CD14-positive monocyte (primary cell): ENCODE measurements around the gene REG1A. TPM values are rescaled to one million over a fixed set of nuclear protein-coding genes. Genes with fewer than 3 reads are reported as not detected.

Source experiments
- DNase-seq, 3 donors: peaks; one replicate each; pipeline ENCODE4 v3.0.0-alpha.2; 2011 to 2022
- H2AFZ ChIP-seq: 2 replicates; pipeline ENCODE4 v1.6.0; 2012; ENCODE audit warnings: mild to moderate bottlenecking, low read depth, low read length, inconsistent platforms; ENCODE audit not compliant: insufficient read depth, poor library complexity, severe bottlenecking
- H3K27ac ChIP-seq, 2 donors: 1 replicate in 1 of 2; 2 replicates in 1 of 2; pipeline ENCODE4 v1.5.1; 2012 to 2013; ENCODE audit warnings: low read length in 2 of 2, control low read depth in 1 of 2, inconsistent platforms in 1 of 2, low read depth in 1 of 2, mild to moderate bottlenecking in 1 of 2
- H3K27me3 ChIP-seq, 2 donors: one replicate each; pipeline versions ENCODE4 v1.6.0 to v1.6.1; 2011 to 2013; ENCODE audit warnings: low read length in 2 of 2; ENCODE audit not compliant: control insufficient read depth in 2 of 2, insufficient read depth in 2 of 2
- H3K36me3 ChIP-seq, 2 donors: replicated peaks in 1 of 2; 1 replicate in 1 of 2; 2 replicates in 1 of 2; pipeline versions ENCODE4 v1.5.1 to v1.6.1; 2012 to 2013; ENCODE audit warnings: low read length in 2 of 2, control low read depth in 1 of 2, inconsistent platforms in 1 of 2, mild to moderate bottlenecking in 1 of 2; ENCODE audit not compliant: insufficient read depth in 2 of 2, control insufficient read depth in 1 of 2
- H3K4me1 ChIP-seq, 2 donors: 1 replicate in 1 of 2; 2 replicates in 1 of 2; pipeline versions ENCODE4 v1.5.1 to v1.6.1; 2012 to 2013; ENCODE audit warnings: low read length in 2 of 2, control low read depth in 1 of 2, inconsistent platforms in 1 of 2, mild to moderate bottlenecking in 1 of 2, moderate library complexity in 1 of 2; ENCODE audit not compliant: insufficient read depth in 2 of 2, control insufficient read depth in 1 of 2
- H3K4me2 ChIP-seq: replicated peaks from 2 replicates; pipeline ENCODE3; 2012; ENCODE audit warnings: low read length, moderate library complexity, mild to moderate bottlenecking; ENCODE audit not compliant: poor library complexity, severe bottlenecking; ENCODE audit errors: extremely low read depth
- H3K4me3 ChIP-seq, 3 experiments: fragments of 200-600 bp in 1 of 3; sonication (generic) in 1 of 3; replicated peaks in 1 of 3; 1 replicate in 2 of 3; 2 replicates in 1 of 3; pipeline ENCODE4 v1.5.1; 2011 to 2013; ENCODE audit warnings: low read length in 3 of 3, mild to moderate bottlenecking in 3 of 3, control low read depth in 2 of 3, low read depth in 2 of 3, inconsistent platforms in 1 of 3, moderate library complexity in 1 of 3
- H3K79me2 ChIP-seq: 2 replicates; pipeline ENCODE4 v1.6.0; 2012; ENCODE audit warnings: mild to moderate bottlenecking, control low read depth, inconsistent platforms, low read length, moderate library complexity; ENCODE audit not compliant: insufficient read depth
- H3K9ac ChIP-seq: 2 replicates; pipeline ENCODE4 v1.6.0; 2017; ENCODE audit warnings: low read length, mild to moderate bottlenecking; ENCODE audit not compliant: insufficient read depth, poor library complexity, severe bottlenecking
- H3K9me3 ChIP-seq, 2 donors: replicated peaks in 1 of 2; 1 replicate in 1 of 2; 2 replicates in 1 of 2; pipeline versions ENCODE4 v1.5.1 to v1.6.1; 2012 to 2013; ENCODE audit warnings: low read length in 2 of 2, control low read depth in 1 of 2; ENCODE audit not compliant: control insufficient read depth in 1 of 2, insufficient read depth in 1 of 2
- H4K20me1 ChIP-seq: 2 replicates; pipeline ENCODE4 v1.6.0; 2012; ENCODE audit warnings: mild to moderate bottlenecking, low read length, control low read depth, moderate library complexity; ENCODE audit not compliant: insufficient read depth
- H3K27ac Mint-ChIP-seq, 7 donors: one replicate each; pipeline ENCODE4 v1.8.0; 2020; ENCODE audit warnings: mild to moderate bottlenecking in 7 of 7, mixed read lengths in 7 of 7, moderate library complexity in 6 of 7, inconsistent platforms in 2 of 7
- H3K27me3 Mint-ChIP-seq, 3 donors: one replicate each; pipeline ENCODE4 v1.8.0; 2021 to 2022; ENCODE audit warnings: low read depth in 3 of 3, mild to moderate bottlenecking in 3 of 3, mixed read lengths in 3 of 3, moderate library complexity in 3 of 3, inconsistent platforms in 1 of 3
- H3K36me3 Mint-ChIP-seq, 2 donors: one replicate each; pipeline ENCODE4 v1.8.0; 2020; ENCODE audit warnings: mixed read lengths in 2 of 2, inconsistent platforms in 1 of 2, mild to moderate bottlenecking in 1 of 2
- H3K4me1 Mint-ChIP-seq: one replicate; pipeline ENCODE4 v1.8.0; 2020; ENCODE audit warnings: mild to moderate bottlenecking, mixed read lengths
- H3K4me3 Mint-ChIP-seq, 2 donors: one replicate each; pipeline ENCODE4 v1.8.0; 2020; ENCODE audit warnings: mild to moderate bottlenecking in 2 of 2, mixed read lengths in 2 of 2, moderate library complexity in 1 of 2
- H3K9me3 Mint-ChIP-seq, 7 donors: one replicate each; pipeline ENCODE4 v1.8.0; 2020 to 2022; ENCODE audit warnings: mixed read lengths in 7 of 7, mild to moderate bottlenecking in 6 of 7, moderate library complexity in 6 of 7, inconsistent platforms in 2 of 7
- WGBS: methylation state at CpG from one replicate; pipeline ENCODE4 v1.1.5; 2013; ENCODE audit warnings: missing lambda C conversion rate; ENCODE audit not compliant: insufficient coverage; 5-methylcytosine and 5-hydroxymethylcytosine counted together
- intact Hi-C, 2 donors: fragments of 100-400 bp; cut with micrococcal nuclease; formaldehyde crosslinking; loops; one replicate each; pipeline versions ENCODE4 v1.15.0 to v1.15.1; 2023
- polyA plus RNA-seq, 3 donors: library from polyadenylated mRNA; depleted of rRNA in 1 of 3; unstranded in 2 of 3; stranded (reverse) in 1 of 3; fragments of 300-500 nt in 2 of 3; fragments of >200 nt in 1 of 3; fragmentation: Illumina TruSeq in 2 of 3; gene quantifications; 1 replicate in 2 of 3; 2 replicates in 1 of 3; pipeline ENCODE4 v1.2.3, GENCODE V29; 2012 to 2021
- TF ChIP-seq, protein P1 (sequence below): fragments of 200-600 bp; IDR thresholded peaks from one replicate; pipeline ENCODE4 v1.8.0; 2022; ENCODE audit warnings: antibody characterized with exemption, mild to moderate bottlenecking

The REG1A gene
- polyA plus RNA-seq, 3 donors = not detected

DNA sequence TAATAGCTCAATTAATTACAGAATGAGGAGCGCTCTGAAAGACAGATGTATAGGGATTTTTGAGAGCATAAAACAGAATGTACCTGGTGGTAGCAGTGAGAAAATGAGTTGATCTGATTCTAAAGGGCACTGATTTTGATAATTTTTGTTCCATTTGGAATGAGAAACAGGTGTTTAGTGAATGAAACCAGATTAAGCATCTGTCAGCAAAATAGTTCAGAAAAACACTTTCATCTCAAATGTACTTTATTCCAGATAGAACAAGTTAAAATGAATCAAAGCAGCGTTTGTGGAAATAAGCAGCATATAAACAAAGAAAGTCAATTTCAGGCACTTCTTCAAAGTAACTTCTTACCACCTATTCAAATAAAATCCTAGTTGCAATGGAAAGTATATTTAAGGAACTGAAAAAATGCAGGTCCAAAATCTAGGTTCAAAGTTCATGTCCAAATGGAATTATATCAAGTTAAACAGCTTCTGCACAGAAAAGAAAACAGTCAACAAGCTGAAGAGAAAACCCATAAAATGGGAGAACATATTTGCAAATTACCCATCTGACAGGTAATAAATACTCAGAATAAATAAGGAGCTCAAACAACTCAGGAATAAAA lies 51.2 kb downstream of the REG1A start:
- TF ChIP-seq, protein P1, sequence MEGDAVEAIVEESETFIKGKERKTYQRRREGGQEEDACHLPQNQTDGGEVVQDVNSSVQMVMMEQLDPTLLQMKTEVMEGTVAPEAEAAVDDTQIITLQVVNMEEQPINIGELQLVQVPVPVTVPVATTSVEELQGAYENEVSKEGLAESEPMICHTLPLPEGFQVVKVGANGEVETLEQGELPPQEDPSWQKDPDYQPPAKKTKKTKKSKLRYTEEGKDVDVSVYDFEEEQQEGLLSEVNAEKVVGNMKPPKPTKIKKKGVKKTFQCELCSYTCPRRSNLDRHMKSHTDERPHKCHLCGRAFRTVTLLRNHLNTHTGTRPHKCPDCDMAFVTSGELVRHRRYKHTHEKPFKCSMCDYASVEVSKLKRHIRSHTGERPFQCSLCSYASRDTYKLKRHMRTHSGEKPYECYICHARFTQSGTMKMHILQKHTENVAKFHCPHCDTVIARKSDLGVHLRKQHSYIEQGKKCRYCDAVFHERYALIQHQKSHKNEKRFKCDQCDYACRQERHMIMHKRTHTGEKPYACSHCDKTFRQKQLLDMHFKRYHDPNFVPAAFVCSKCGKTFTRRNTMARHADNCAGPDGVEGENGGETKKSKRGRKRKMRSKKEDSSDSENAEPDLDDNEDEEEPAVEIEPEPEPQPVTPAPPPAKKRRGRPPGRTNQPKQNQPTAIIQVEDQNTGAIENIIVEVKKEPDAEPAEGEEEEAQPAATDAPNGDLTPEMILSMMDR = no peak
- H3K4me2 ChIP-seq = no peak overlapping the region
- no peak overlapping the region for H3K4me3 ChIP-seq
- no peak overlapping the region for H3K27ac ChIP-seq
- no peaks in the 10 kb centered on the region for H3K36me3 ChIP-seq
- no peak overlapping the region for H2AFZ ChIP-seq
- H3K27me3 ChIP-seq = no peaks in the 10 kb centered on the region
- DNase-seq = no peak
- peaks cover 7 to 14% of the 10 kb centered on the region in 2 donors for H3K9me3 ChIP-seq
- Mint-ChIP-seq H3K4me3 (no peak overlapping the region), H3K27ac (no peak overlapping the region), H3K36me3 (no peaks in the 10 kb centered on the region), H3K27me3 (no peaks in the 10 kb centered on the region), H3K9me3 (peaks cover 4 to 19% (median 8%) of the 10 kb centered on the region in 7 donors), H3K4me1 (no peaks in the 10 kb centered on the region)
- WGBS = no CpG with 5 or more reads among the region's 2 CpGs
- no peak overlapping the region for H3K9ac ChIP-seq
- intact Hi-C loops = no loop called here
- H3K79me2 ChIP-seq = no peaks in the 10 kb centered on the region
- H3K4me1 ChIP-seq = no peaks in the 10 kb centered on the region
- no peaks in the 10 kb centered on the region for H4K20me1 ChIP-seq

Other genes starting within 250 kb of the REG1A start
- not detected for gene REG3G, start 94.8 kb upstream of the REG1A start, polyA plus RNA-seq
- gene REG1B, start 32.5 kb upstream of the REG1A start, polyA plus RNA-seq = not detected
- not detected for gene REG3A, start 39.3 kb downstream of the REG1A start, polyA plus RNA-seq